H1 (cell line): Measurements from ENCODE around the gene SERGEF. TPM values are rescaled to one million over a fixed set of nuclear protein-coding genes. Genes with fewer than 3 reads are reported as not detected.

ENCODE experiments used
- polyA plus RNA-seq, 7 experiments: library from polyadenylated mRNA; depleted of rRNA in 3 of 7; stranded (reverse) in 5 of 7; unstranded in 2 of 7; fragments of >200 nt in 5 of 7; fragments of 200-250 nt in 2 of 7; gene quantifications; 1 replicate in 5 of 7; 2 replicates in 1 of 7; 4 replicates in 1 of 7; pipeline versions ENCODE4 v1.2.1 to v1.2.3, GENCODE V29; 2011 to 2013; ENCODE audit warnings: missing spikeins in 2 of 7, mixed read lengths in 2 of 7
- total RNA-seq: library from RNA; stranded (reverse); fragmentation: NEBNext Ultra II Directional; extraction: Animal tissue kit (Norgen Biotek cat#: 25700); gene quantifications from 2 replicates; pipeline ENCODE4 v1.2.1, GENCODE V29; 2021

SERGEF gene
- total and polyA plus RNA-seq, 2 of the 8 experiments (the other 6 are each of a cell fraction or from before 2014, with no cell fraction given): 16.6 to 28.8 TPM

Other genes starting within 250 kb of the SERGEF start
- 0.08 and 0.22 TPM in 2 replicates for gene TPH1, start 33.2 kb upstream of the SERGEF start, total RNA-seq
- 0.08 and 0.09 TPM in 2 replicates for gene TPH1, start 33.2 kb upstream of the SERGEF start, polyA plus RNA-seq (2011; rRNA removed)
- gene SAAL1, start 93.0 kb upstream of the SERGEF start, total RNA-seq: 46.6 and 48.3 TPM in 2 replicates
- 17.3 and 26.4 TPM in 2 replicates for gene SAAL1, start 93.0 kb upstream of the SERGEF start, polyA plus RNA-seq (2011; rRNA removed)
- not detected in 2 replicates for gene MRGPRX3, start 119.5 kb upstream of the SERGEF start, total RNA-seq
- not detected in 2 replicates for gene MRGPRX3, start 119.5 kb upstream of the SERGEF start, polyA plus RNA-seq (2011; rRNA removed)
- gene MRGPRX4, start 159.8 kb upstream of the SERGEF start, total RNA-seq: not detected in 2 replicates
- not detected in 2 replicates for gene MRGPRX4, start 159.8 kb upstream of the SERGEF start, polyA plus RNA-seq (2011; rRNA removed)
- gene SAA4, start 223.8 kb upstream of the SERGEF start, total RNA-seq: not detected in 2 replicates
- not detected in 2 replicates for gene SAA4, start 223.8 kb upstream of the SERGEF start, polyA plus RNA-seq (2011; rRNA removed)
- not detected in 2 replicates for gene SAA2, start 235.6 kb upstream of the SERGEF start, total RNA-seq
- not detected in 2 replicates for gene SAA2, start 235.6 kb upstream of the SERGEF start, polyA plus RNA-seq (2011; rRNA removed)